BE2C (cell line): Measurements from ENCODE around the gene SERPINA6.

Experiments
- DNase-seq: peaks from one replicate; pipeline ENCODE4 v3.0.0-alpha.2; 2020
- H3K27me3 ChIP-seq: fragments of 250-450 bp; sonication (Bioruptor Pico); 2 replicates; pipeline ENCODE4 v1.5.1; 2020; ENCODE audit warnings: mild to moderate bottlenecking
- H3K36me3 ChIP-seq: fragments of 250-450 bp; sonication (Bioruptor Pico); 2 replicates; pipeline ENCODE4 v1.5.1; 2020; ENCODE audit warnings: mild to moderate bottlenecking
- H3K4me1 ChIP-seq: fragments of 250-450 bp; sonication (Bioruptor Pico); 2 replicates; pipeline ENCODE4 v1.5.1; 2020
- H3K4me3 ChIP-seq: 2 replicates; pipeline ENCODE4 v1.5.1; 2011; ENCODE audit warnings: low read depth, low read length
- H3K9me3 ChIP-seq: fragments of 250-450 bp; sonication (Bioruptor Pico); 2 replicates; pipeline ENCODE4 v1.5.1; 2020
- TF ChIP-seq, protein P1 (sequence below): IDR thresholded peaks from 2 replicates; pipeline ENCODE4 v1.5.1; 2012; ENCODE audit warnings: mild to moderate bottlenecking, low read depth, low read length

SERPINA6 gene

DNA sequence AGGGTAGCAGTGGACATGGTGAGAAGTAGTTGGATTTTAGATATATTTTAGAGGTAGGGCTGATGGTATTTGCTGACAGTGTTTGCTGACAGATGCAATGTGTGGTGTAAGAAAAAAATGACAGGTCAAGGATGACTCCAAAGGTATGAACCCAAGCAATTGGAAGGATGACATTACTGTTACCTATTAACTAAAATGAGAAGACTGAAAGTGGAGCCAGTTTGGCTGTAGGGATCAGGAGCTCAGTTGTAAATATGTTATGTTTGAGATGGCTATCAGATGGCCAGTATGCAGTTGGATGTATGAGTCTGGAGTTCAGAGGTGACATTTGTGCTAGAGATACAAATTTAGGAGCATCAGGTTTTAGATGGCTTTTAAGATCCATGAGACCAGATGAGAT, 17.4 kb upstream of the SERPINA6 start:
- no peaks in the 10 kb centered on the region for H3K36me3 ChIP-seq
- no peak for DNase-seq
- H3K9me3 ChIP-seq = no peaks in the 10 kb centered on the region

DNA sequence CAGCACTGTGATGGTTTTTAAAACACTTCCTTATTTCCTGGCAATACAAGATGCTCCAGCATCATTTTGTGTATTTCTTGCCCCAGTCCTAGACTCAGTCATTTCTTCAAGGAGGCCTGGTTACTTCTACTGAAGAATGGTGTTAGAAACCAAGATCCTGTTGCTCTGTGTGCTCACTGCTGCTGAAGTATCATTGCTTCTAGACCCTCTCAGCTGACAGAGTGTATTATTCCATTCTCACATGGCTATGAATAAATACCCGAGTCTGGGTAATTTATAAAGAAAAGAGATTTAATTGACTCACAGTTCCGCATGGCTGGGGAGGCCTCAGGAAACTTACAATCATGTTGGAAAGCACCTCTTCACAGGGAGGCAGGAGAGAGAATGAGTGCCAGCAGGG, 14.9 kb upstream of the SERPINA6 start:
- TF ChIP-seq, protein P1, sequence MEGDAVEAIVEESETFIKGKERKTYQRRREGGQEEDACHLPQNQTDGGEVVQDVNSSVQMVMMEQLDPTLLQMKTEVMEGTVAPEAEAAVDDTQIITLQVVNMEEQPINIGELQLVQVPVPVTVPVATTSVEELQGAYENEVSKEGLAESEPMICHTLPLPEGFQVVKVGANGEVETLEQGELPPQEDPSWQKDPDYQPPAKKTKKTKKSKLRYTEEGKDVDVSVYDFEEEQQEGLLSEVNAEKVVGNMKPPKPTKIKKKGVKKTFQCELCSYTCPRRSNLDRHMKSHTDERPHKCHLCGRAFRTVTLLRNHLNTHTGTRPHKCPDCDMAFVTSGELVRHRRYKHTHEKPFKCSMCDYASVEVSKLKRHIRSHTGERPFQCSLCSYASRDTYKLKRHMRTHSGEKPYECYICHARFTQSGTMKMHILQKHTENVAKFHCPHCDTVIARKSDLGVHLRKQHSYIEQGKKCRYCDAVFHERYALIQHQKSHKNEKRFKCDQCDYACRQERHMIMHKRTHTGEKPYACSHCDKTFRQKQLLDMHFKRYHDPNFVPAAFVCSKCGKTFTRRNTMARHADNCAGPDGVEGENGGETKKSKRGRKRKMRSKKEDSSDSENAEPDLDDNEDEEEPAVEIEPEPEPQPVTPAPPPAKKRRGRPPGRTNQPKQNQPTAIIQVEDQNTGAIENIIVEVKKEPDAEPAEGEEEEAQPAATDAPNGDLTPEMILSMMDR = no peak
- Histone ChIP-seq H3K4me3 (no peak overlapping the region), H3K9me3 (no peaks in the 10 kb centered on the region), H3K36me3 (no peaks in the 10 kb centered on the region), H3K27me3 (peaks cover 3% of the 10 kb centered on the region), H3K4me1 (no peaks in the 10 kb centered on the region)
- no peak for DNase-seq

More for the DNA sequence above, 17.4 kb upstream of the SERPINA6 start:
- H3K27me3 ChIP-seq = 0 out of 2 replicates have a peak, but pooled peaks cover 3% of the 10 kb centered on the region
- H3K4me3 ChIP-seq = no peak overlapping the region
- H3K4me1 ChIP-seq = no peaks in the 10 kb centered on the region
- TF ChIP-seq, protein P1 = no peak

DNA sequence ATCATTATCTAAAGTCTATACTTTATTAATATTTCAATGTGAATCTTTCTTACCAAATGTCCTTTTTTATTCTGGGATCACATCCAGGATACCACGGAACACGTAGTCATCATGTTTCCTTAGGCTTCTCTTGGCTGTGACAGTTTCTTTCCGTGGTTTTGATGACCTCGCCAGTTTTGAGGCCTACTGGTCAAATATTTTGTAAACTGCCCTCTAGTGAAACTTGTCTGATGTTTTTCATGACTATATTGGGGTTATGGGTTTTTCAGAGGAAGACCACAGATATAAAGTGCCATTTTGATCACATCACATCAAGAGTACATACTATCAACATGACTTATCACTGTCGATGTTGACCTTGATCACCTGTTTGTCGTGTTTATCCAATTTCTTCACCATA, 14.1 kb upstream of the SERPINA6 start:
- DNase-seq = no peak
- TF ChIP-seq, protein P1 = no peak
- H3K9me3 ChIP-seq = no peaks in the 10 kb centered on the region
- H3K27me3 ChIP-seq = peaks cover 3% of the 10 kb centered on the region
- H3K36me3 ChIP-seq = no peaks in the 10 kb centered on the region
- no peaks in the 10 kb centered on the region for H3K4me1 ChIP-seq
- no peak overlapping the region for H3K4me3 ChIP-seq

DNA sequence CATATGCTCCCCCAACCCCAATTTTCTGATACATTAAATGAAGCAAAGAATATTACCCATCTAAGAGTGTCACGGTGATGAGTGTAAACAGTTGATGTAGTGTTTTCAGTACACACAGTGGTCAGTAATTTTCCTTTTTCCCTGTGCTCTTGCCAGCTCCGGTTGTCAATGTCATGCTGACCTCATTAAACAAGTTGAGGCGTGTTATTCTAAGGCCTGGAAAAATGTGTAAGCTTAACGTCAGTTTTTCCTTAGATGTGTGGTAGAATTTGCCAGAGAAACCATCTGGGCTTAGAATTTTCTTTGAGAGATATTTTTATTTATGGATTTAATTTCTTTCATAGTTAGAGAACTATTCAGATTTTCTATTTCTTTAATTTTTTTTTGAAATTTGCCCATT, 11.7 kb upstream of the SERPINA6 start:
- H3K4me3 ChIP-seq = no peak overlapping the region
- TF ChIP-seq, protein P1 = no peak
- peaks cover 3% of the 10 kb centered on the region for H3K27me3 ChIP-seq
- H3K36me3 ChIP-seq = no peaks in the 10 kb centered on the region
- no peaks in the 10 kb centered on the region for H3K9me3 ChIP-seq
- DNase-seq = no peak
- no peaks in the 10 kb centered on the region for H3K4me1 ChIP-seq

DNA sequence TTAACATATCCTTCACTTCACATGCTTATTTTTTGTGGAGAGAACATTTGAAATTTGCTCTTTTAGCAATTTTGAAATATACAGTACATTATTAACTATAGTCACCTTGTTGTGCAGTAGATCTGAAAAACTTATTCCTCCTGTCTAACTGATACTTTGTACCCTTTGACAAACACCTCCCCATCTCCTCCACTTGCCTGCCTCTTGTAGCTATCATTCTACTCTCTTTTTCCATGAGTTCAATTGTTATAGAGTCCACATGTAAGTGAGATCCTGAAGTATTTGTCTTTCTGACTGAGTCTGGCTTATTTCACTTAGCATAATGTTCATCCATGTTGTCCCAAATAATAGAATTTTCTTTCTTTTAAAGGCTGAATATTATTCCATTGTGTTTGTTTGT, 9.5 kb upstream of the SERPINA6 start:
- no peak for DNase-seq
- H3K9me3 ChIP-seq = no peaks in the 10 kb centered on the region
- H3K4me1 ChIP-seq = no peaks in the 10 kb centered on the region
- TF ChIP-seq, protein P1 = no peak
- peaks cover 3% of the 10 kb centered on the region for H3K27me3 ChIP-seq
- H3K36me3 ChIP-seq = no peaks in the 10 kb centered on the region
- no peak overlapping the region for H3K4me3 ChIP-seq

DNA sequence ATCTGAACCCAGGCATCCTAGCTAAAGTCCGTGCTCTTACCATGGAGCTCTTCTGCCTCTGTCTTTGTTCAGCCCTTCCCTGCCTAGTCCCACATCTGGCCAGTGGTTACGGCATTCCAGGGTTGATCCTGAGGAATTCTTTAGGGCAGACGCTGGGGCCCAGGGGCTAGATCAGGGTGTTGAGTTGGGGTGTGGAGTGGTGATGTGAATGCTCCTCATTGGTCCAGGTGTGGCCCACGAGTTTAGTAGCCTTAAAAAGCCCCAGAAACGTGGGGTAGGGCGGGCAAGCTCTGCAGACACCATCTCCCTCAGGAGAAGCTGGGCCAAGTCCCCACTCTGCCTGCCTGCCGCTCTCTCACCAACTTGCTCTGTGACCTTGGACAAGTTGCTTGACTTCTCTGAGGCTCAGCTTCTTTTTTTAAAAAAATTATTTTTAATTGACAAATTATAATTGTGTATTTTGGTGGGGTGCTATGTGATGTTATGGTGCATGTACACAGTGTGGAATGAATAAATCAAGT, 9.0 kb upstream of the SERPINA6 start:
- H3K4me1 ChIP-seq = no peaks in the 10 kb centered on the region
- TF ChIP-seq, protein P1 = no peak

More for the DNA sequence above, 9.0 kb upstream of the SERPINA6 start:
- Histone ChIP-seq H3K36me3 (no peaks in the 10 kb centered on the region), H3K9me3 (no peaks in the 10 kb centered on the region), H3K27me3 (peaks cover 3% of the 10 kb centered on the region), H3K4me3 (no peak overlapping the region)
- no peak for DNase-seq
